HepG2 (cell line): ENCODE measurements around the gene WDR59. TPM values are rescaled to one million over a fixed set of nuclear protein-coding genes. Genes with fewer than 3 reads are reported as not detected.
A peak's percentile ranks its signal among the peaks of the same experiment; 100 is the strongest.

Experiments
- ATAC-seq: fragments of 200-7000 bp; cut with Tn5 transposase; 3 replicates; pipeline ENCODE4 v1.9.1; 2020; ENCODE audit warnings: mild to moderate bottlenecking, moderate library complexity
- BruUV-seq: library from RNA; stranded (reverse); fragments of 400-500 nt; replicated peaks from 2 replicates; lab custom pipeline; 2021; lab: Mats Ljungman, UMichigan
- CTCF ChIA-PET: fragments of 300-600 bp; formaldehyde crosslinking; extraction: SDS; loops from one replicate; lab custom pipeline; 2021; ENCODE audit warnings: low total read pairs, inconsistent platforms, low intra/inter-chr PET ratio; lab: Yijun Ruan, JAX
- POLR2A ChIA-PET: fragments of 350-600 bp; sonication (Branson Sonifier 250); formaldehyde crosslinking; loops from one replicate; lab custom pipeline; 2020; ENCODE audit warnings: antibody characterized with exemption, inconsistent platforms; lab: Yijun Ruan, JAX
- DNase-seq: peaks from one replicate; pipeline ENCODE4 v3.0.0-alpha.2; 2015; ENCODE audit warnings: low spot score
- FAIRE-seq: peaks from 3 replicates; lab custom pipeline; 2011; peaks lifted over from hg19 to GRCh38; lab: Jason Lieb, UNC
- H2AFZ ChIP-seq: one replicate; pipeline ENCODE4 v1.6.1; 2011; ENCODE audit warnings: low read length, inconsistent platforms
- H3K27ac ChIP-seq: fragments of 300-600 bp; 3 replicates; pipeline ENCODE4 v1.8.0; 2011; ENCODE audit warnings: mixed run types, mild to moderate bottlenecking, mixed read lengths, low read length, inconsistent platforms; ENCODE audit not compliant: insufficient read depth; ENCODE audit errors: extremely low read length
- H3K27me3 ChIP-seq, 2 experiments: fragments of 200-600 bp in 1 of 2; 2 replicates in 1 of 2; 3 replicates in 1 of 2; pipeline versions ENCODE4 v1.6.0 to v1.8.0; 2011; ENCODE audit warnings: low read length in 2 of 2, mild to moderate bottlenecking in 2 of 2, moderate library complexity in 2 of 2, inconsistent platforms in 1 of 2; ENCODE audit not compliant: insufficient read depth in 2 of 2, control insufficient read depth in 1 of 2
- H3K36me3 ChIP-seq, 2 experiments: fragments of 200-600 bp in 1 of 2; replicated peaks in 1 of 2; 2 replicates in 1 of 2; 3 replicates in 1 of 2; pipeline versions ENCODE4 v1.5.1 to v1.8.0; 2011; ENCODE audit warnings: low read length in 2 of 2, inconsistent platforms in 1 of 2; ENCODE audit not compliant: insufficient read depth in 2 of 2, control insufficient read depth in 1 of 2
- H3K4me1 ChIP-seq: 2 replicates; pipeline ENCODE4 v1.5.1; 2012; ENCODE audit warnings: low read length, inconsistent platforms; ENCODE audit not compliant: insufficient read depth
- H3K4me2 ChIP-seq: 2 replicates; pipeline ENCODE4 v1.6.0; 2011; ENCODE audit warnings: low read depth, low read length, inconsistent platforms
- H3K4me3 ChIP-seq, 3 experiments: fragments of 200-600 bp in 1 of 3; sonication (generic), shearing (Covaris generic) in 1 of 3; replicated peaks in 1 of 3; 2 replicates each; pipeline ENCODE4 v1.5.1; 2011 to 2016; ENCODE audit warnings: low read length in 3 of 3, inconsistent platforms in 2 of 3, low read depth in 2 of 3, mild to moderate bottlenecking in 2 of 3, control low read depth in 1 of 3, mixed read lengths in 1 of 3; ENCODE audit not compliant: insufficient read depth in 1 of 3
- H3K79me2 ChIP-seq: one replicate; pipeline ENCODE4 v1.6.1; 2011; ENCODE audit warnings: low read length, inconsistent platforms; ENCODE audit not compliant: insufficient read depth
- H3K9ac ChIP-seq: 2 replicates; pipeline ENCODE4 v1.6.0; 2011; ENCODE audit warnings: mild to moderate bottlenecking, low read depth, low read length, inconsistent platforms; ENCODE audit not compliant: insufficient read depth
- H3K9me3 ChIP-seq: 2 replicates; pipeline ENCODE4 v1.5.1; 2012; ENCODE audit warnings: mild to moderate bottlenecking, low read length
- H4K20me1 ChIP-seq: 2 replicates; pipeline ENCODE4 v1.6.0; 2011; ENCODE audit warnings: inconsistent platforms, mild to moderate bottlenecking, low read length, moderate library complexity; ENCODE audit not compliant: insufficient read depth
- CCDC6 ChIP-seq: sonication (generic); formaldehyde crosslinking; IDR thresholded peaks from 2 replicates; pipeline ENCODE4 v1.8.1; 2022; ENCODE audit warnings: mild to moderate bottlenecking, missing genetic modification reagents, moderate library complexity
- ELF3 ChIP-seq: IDR thresholded peaks from 2 replicates; pipeline ENCODE4 v1.6.1; 2016; ENCODE audit warnings: missing genetic modification reagents, missing compliant biosample characterization
- HOXA9 ChIP-seq: sonication (generic); formaldehyde crosslinking; IDR thresholded peaks from 2 replicates; pipeline ENCODE4 v1.8.1; 2022; ENCODE audit warnings: missing genetic modification reagents, mild to moderate bottlenecking, moderate library complexity, borderline replicate concordance
- KAT7 ChIP-seq: IDR thresholded peaks from 2 replicates; pipeline ENCODE4 v1.6.1; 2018; ENCODE audit warnings: borderline replicate concordance, missing compliant biosample characterization
- NKX3-1 ChIP-seq: sonication (generic); formaldehyde crosslinking; IDR thresholded peaks from 2 replicates; pipeline ENCODE4 v1.5.0; 2020; ENCODE audit warnings: missing genetic modification reagents
- NRL ChIP-seq: sonication (generic); formaldehyde crosslinking; IDR thresholded peaks from 2 replicates; pipeline ENCODE4 v1.5.0; 2020; ENCODE audit warnings: missing genetic modification reagents, mild to moderate bottlenecking, moderate library complexity, borderline replicate concordance
- PITX1 ChIP-seq: sonication (generic); formaldehyde crosslinking; IDR thresholded peaks from 2 replicates; pipeline ENCODE4 v1.5.1; 2020; ENCODE audit warnings: mild to moderate bottlenecking, missing genetic modification reagents
- THAP11 ChIP-seq: IDR thresholded peaks from 2 replicates; pipeline ENCODE4 v1.6.1; 2016; ENCODE audit warnings: missing biosample characterization, missing genetic modification reagents
- ZBTB3 ChIP-seq: sonication (generic); formaldehyde crosslinking; IDR thresholded peaks from 2 replicates; pipeline ENCODE4 v1.4.0; 2020; ENCODE audit warnings: low read depth, mild to moderate bottlenecking, moderate library complexity, missing genetic modification reagents, borderline replicate concordance
- ZNF280B ChIP-seq: sonication (generic); formaldehyde crosslinking; IDR thresholded peaks from 2 replicates; pipeline ENCODE4 v1.5.0; 2020; ENCODE audit warnings: missing genetic modification reagents, mild to moderate bottlenecking, borderline replicate concordance
- ZNF383 ChIP-seq: sonication (generic); formaldehyde crosslinking; IDR thresholded peaks from 2 replicates; pipeline ENCODE4 v1.4.0; 2020; ENCODE audit warnings: missing genetic modification reagents, mild to moderate bottlenecking, borderline replicate concordance
- ZNF572 ChIP-seq: sonication (generic); formaldehyde crosslinking; IDR thresholded peaks from 2 replicates; pipeline ENCODE4 v1.5.1; 2020; ENCODE audit warnings: mild to moderate bottlenecking, missing genetic modification reagents
- WGBS: methylation state at CpG from one replicate; pipeline ENCODE4 v1.1.6; 2017; ENCODE audit warnings: low lambda C conversion rate; 5-methylcytosine and 5-hydroxymethylcytosine counted together
- in situ Hi-C: cut with HindIII; loops from 2 replicates; pipeline ENCODE4 v1.10.0; 2017; ENCODE audit warnings: low pct_unique_long_range_greater_than_20kb; ENCODE audit not compliant: extremely low pct_ligation_motif_present
- intact Hi-C: fragments of 100-400 bp; cut with micrococcal nuclease; formaldehyde crosslinking; loops from one replicate; pipeline ENCODE4 v1.10.0; 2022; ENCODE audit not compliant: unreplicated experiment
- polyA plus RNA-seq, 8 experiments: library from polyadenylated mRNA; depleted of rRNA in 3 of 8; stranded (reverse) in 7 of 8; unstranded in 1 of 8; fragments of >200 nt; fragmentation: Illumina TruSeq in 4 of 8; extraction: Trizol in 4 of 8; gene quantifications; 2 replicates each; pipeline versions ENCODE4 v1.2.1 to v1.2.3, GENCODE V29; 2011 to 2016; ENCODE audit warnings: low read depth in 4 of 8, missing spikeins in 1 of 8, mixed read lengths in 1 of 8; ENCODE audit not compliant: insufficient read depth in 1 of 8
- total RNA-seq, 5 experiments: library from RNA; depleted of rRNA; stranded (reverse); fragments of >200 nt; fragmentation: Illumina TruSeq; extraction: Trizol; gene quantifications; 2 replicates each; pipeline ENCODE4 v1.2.3, GENCODE V29; 2016; ENCODE audit warnings: low read depth in 1 of 5

WDR59 gene
- total and polyA plus RNA-seq, 2 of the 13 experiments (the other 11 are each of a cell fraction or from before 2014, with no cell fraction given): 65.2 to 306 TPM

GRCh38 chr16:74999609-75000480 is 14.9 kb upstream of the WDR59 start:
- Histone ChIP-seq H3K4me1 (peaks cover 75% of the 10 kb centered on the region), H3K4me2 (peak overlapping the region; percentile 89), H3K36me3 (peaks cover 5 to 7% of the 10 kb centered on the region in 2 experiments), H3K9me3 (no peaks in the 10 kb centered on the region), H3K9ac (peak overlapping the region; percentile 81), H3K27me3 (no peaks in the 10 kb centered on the region; a peak in 1 of 5 replicates), H3K4me3 (peak overlapping the region; percentile 76 to 94 (median 80)), H3K27ac (peak overlapping the region; percentile 61), H3K79me2 (peaks cover 57% of the 10 kb centered on the region), H4K20me1 (peaks cover 52% of the 10 kb centered on the region), H2AFZ (no peak overlapping the region)
- no peak for FAIRE-seq
- peak; percentile 49 for ATAC-seq
- ChIA-PET CTCF (no interaction called here), POLR2A (interaction anchor here (0.7 kb wide), 1 partner anchor 15 kb away, joined by 4 read pairs; the partner anchor contains the start of gene WDR59)
- WGBS: under 1% methylated on average over 42 of the region's 71 CpGs
- peak; percentile 44 for DNase-seq
- in situ Hi-C loops (loop anchor here (10.0 kb wide), 1 partner anchor 105 kb away; no protein-coding TSS in a partner anchor), intact Hi-C loops (loop anchor here (5.0 kb wide), 1 partner anchor 247 kb away; no protein-coding TSS in a partner anchor)
- no TSS peak for BruUV-seq
- TF ChIP-seq KAT7 (peak; percentile 48; the same call in 1 of the 2 replicates), CCDC6 (peak; percentile 24; the same call in 1 of the 2 replicates), ZNF383 (CRISPR knock-in tag) (no peak), ZBTB3 (CRISPR knock-in tag) (0 out of 2 replicates have a peak, but pooled peaks have one; percentile 25), ZNF572 (CRISPR knock-in tag) (no peak), THAP11 (CRISPR knock-in tag) (peak; percentile 42), ZNF280B (CRISPR knock-in tag) (0 out of 2 replicates have a peak, but pooled peaks have one; percentile 23), PITX1 (CRISPR knock-in tag) (peak; percentile 70; the same call in 1 of the 2 replicates), NRL (CRISPR knock-in tag) (peak; percentile 60; the same call in 1 of the 2 replicates), ELF3 (CRISPR knock-in tag) (peak; percentile 42; the same call in 1 of the 2 replicates), HOXA9 (CRISPR knock-in tag) (0 out of 2 replicates have a peak, but pooled peaks have one; percentile 85), NKX3-1 (CRISPR knock-in tag) (peak; percentile 67; the same call in 1 of the 2 replicates)
